ENCODE data around the gene DMD.

DNA sequence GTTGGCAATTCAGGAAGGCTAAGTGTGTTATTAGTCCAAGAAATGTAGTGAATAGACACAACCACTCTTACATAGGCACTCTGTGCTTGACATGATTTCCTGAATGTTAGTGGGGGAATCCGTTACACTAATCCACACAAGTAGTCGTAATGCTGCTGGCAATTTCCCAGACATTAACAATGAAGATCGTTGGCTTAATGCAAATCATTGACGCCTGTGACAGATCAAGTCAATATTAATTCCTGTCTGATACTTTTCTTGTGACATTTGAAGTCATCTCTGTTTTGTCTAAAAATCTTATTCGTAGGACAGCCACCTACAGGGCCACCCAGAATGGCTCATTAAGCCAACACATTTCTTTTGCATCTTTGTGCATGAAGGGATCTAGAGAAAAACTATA is 1200.4 kb downstream of the DMD start:
- TF ChIP-seq, protein P1, sequence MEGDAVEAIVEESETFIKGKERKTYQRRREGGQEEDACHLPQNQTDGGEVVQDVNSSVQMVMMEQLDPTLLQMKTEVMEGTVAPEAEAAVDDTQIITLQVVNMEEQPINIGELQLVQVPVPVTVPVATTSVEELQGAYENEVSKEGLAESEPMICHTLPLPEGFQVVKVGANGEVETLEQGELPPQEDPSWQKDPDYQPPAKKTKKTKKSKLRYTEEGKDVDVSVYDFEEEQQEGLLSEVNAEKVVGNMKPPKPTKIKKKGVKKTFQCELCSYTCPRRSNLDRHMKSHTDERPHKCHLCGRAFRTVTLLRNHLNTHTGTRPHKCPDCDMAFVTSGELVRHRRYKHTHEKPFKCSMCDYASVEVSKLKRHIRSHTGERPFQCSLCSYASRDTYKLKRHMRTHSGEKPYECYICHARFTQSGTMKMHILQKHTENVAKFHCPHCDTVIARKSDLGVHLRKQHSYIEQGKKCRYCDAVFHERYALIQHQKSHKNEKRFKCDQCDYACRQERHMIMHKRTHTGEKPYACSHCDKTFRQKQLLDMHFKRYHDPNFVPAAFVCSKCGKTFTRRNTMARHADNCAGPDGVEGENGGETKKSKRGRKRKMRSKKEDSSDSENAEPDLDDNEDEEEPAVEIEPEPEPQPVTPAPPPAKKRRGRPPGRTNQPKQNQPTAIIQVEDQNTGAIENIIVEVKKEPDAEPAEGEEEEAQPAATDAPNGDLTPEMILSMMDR (IDR thresholded peaks at IDR 0.05): no peak
- no peak for TF ChIP-seq EZH2 (IDR thresholded peaks at IDR 0.05; ENCODE audit: borderline replicate concordance, insufficient read depth, low read depth, low read length, poor library complexity, severe bottlenecking)
